ENCODE data around the gene TPH1.

Gene TPH1

DNA sequence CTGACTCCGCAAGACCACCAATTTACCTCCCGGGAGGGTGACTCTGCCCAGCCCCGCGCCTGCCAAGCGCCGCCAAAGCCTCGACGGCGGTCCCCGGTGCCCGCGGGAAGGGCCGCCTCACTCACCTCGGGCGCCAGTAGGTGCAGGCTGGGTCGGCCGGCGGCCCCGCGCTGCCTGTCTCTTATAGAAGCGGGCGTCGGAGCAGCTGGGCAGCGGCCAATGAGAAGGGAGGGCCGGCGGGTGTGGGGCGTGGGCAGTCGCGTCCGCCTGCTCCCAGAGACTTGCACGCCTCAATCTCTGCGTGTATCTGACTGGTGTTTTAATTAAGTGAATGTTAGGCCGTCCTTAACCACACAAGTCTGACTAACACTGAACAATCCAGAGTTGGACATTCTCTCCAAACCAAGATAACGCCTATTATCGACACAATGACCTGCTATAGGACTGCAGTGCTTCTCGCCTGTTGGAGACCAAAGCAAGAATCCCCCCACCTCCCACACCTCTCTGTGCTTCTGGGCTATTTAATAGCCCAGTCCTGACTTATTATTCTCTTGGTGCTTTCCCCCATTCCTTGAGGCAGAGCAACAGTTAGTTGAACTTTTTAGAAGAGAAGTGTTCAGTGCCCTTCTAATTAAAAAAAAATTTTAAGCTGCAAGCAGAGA, at the start of gene TPH1:
TPH1 (minus strand) TSS at position 154 of the 662 bp plus-strand sequence. CDS start 5,507 bp downstream, outside the sequence.
- H3K4me3 ChIP-seq (ENCODE audit: low read depth, low read length): no peak within 1 kb of the TSS
- no peak for DNase-seq (ENCODE audit: low read depth)

DNA sequence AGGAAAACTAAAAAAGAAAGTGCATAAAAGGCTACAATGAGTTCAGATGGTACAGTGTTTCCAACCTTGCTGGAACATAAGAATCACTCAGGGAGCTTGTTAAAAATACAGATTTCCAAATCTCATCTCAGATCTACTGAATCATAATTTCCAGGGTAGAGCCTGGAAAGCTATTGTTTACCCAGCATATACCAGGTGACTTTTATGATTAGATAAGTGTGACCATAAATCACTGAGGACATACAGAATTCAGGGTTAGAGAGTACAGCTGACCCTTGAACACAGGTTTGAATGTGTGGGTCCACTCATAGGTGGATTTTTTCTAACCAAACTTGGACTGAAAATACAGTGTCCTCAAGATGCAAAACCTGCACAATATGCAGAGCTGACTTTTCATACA, 47.9 kb upstream of the TPH1 start:
- H3K4me3 ChIP-seq (ENCODE audit: low read depth, low read length): peak overlapping the region; percentile 14; the same call in 1 of the 2 replicates
- peak; percentile 63 for DNase-seq (ENCODE audit: low read depth)
- TF ChIP-seq, protein P1, sequence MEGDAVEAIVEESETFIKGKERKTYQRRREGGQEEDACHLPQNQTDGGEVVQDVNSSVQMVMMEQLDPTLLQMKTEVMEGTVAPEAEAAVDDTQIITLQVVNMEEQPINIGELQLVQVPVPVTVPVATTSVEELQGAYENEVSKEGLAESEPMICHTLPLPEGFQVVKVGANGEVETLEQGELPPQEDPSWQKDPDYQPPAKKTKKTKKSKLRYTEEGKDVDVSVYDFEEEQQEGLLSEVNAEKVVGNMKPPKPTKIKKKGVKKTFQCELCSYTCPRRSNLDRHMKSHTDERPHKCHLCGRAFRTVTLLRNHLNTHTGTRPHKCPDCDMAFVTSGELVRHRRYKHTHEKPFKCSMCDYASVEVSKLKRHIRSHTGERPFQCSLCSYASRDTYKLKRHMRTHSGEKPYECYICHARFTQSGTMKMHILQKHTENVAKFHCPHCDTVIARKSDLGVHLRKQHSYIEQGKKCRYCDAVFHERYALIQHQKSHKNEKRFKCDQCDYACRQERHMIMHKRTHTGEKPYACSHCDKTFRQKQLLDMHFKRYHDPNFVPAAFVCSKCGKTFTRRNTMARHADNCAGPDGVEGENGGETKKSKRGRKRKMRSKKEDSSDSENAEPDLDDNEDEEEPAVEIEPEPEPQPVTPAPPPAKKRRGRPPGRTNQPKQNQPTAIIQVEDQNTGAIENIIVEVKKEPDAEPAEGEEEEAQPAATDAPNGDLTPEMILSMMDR (IDR thresholded peaks at IDR 0.05; ENCODE audit: control insufficient read depth, extremely low read depth, insufficient read depth): no peak

More for the DNA sequence above, at the start of gene TPH1:
- TF ChIP-seq, protein P1 (IDR thresholded peaks at IDR 0.05; ENCODE audit: control insufficient read depth, extremely low read depth, insufficient read depth): no peak

DNA sequence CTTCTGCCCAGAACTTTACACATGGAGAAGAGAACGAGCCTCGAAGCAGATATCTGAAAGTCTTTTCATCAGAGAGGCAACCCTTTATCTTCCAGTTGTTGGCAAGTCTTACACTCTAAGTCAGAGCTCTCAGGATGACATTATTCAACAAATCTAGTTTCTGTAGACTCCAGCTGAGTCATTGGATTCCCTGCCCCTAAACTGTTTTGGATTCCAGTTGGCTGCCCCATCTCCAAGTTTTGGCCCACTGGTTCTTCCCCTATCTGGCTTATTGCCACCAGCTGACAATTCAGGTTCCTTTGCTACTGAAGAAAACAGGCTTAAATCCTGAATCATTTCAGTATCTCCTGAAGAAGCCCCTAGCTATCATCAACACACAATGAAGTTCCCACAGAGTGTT, 45.7 kb upstream of the TPH1 start:
- DNase-seq (ENCODE audit: low read depth): no peak
- no peak overlapping the region for H3K4me3 ChIP-seq (ENCODE audit: low read depth, low read length)
- TF ChIP-seq, protein P1 (IDR thresholded peaks at IDR 0.05; ENCODE audit: control insufficient read depth, extremely low read depth, insufficient read depth): no peak

DNA sequence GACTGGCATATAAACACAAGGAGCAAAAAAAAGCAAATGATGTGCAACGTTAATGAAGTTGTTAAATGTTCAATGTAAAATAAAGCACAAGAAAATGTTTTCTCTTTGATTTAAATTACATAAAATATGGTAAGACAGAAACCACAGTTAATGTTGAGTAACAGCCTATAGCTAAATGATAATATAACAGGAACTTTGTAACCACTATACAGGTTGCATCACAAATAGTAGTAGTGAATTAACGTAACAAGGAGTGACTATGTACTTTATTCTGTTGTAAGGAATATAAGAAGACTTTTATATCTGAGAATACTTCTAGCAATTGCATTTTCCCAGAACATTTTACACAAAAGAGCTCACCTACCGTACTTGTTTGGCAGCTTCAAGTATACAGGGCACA, 42.9 kb upstream of the TPH1 start:
- no peak for DNase-seq (ENCODE audit: low read depth)
- no peak overlapping the region for H3K4me3 ChIP-seq (ENCODE audit: low read depth, low read length)
- TF ChIP-seq, protein P1 (IDR thresholded peaks at IDR 0.05; ENCODE audit: control insufficient read depth, extremely low read depth, insufficient read depth): no peak

DNA sequence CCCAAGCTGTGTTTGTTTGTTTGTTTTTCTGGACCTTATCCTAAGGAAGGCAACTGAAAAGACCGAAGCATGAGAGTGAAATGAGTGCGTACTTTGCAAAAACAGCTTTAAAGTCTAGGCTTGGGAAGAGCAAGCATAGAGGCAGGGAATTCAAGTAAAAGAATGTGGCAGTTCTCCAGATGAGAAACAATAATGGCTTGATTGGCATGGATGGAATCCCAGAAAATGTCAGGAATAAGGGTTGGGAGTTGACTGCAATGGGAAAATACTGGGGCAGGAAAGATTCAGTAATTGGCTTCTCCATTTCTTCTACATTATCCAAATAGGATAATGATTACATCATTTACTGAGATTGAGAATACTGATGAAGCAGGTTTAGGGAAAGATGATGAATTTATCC, 42.3 kb upstream of the TPH1 start:
- no peak overlapping the region for H3K4me3 ChIP-seq (ENCODE audit: low read depth, low read length)
- DNase-seq (ENCODE audit: low read depth): no peak
- TF ChIP-seq, protein P1 (IDR thresholded peaks at IDR 0.05; ENCODE audit: control insufficient read depth, extremely low read depth, insufficient read depth): no peak

DNA sequence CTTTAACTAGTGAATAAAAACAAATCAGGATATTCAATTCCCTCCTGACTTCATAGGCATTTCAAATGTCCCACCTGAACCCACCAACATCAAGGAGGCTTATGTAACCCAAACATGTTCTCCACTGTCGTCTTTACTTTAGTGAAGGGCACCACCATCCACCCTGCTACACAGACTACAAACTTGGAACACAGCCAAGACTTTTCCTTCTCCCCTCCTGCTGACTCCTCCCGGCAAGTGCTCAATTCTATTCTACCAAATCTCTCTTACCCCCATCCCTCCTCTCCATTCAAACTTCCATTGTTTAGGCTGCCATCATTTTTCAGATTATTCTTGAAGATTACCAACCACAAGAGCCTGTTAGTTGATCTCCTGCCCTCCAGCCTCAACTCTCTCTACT, 35.5 kb upstream of the TPH1 start:
- no peak for DNase-seq (ENCODE audit: low read depth)

More for the DNA sequence above, 35.5 kb upstream of the TPH1 start:
- H3K4me3 ChIP-seq (ENCODE audit: low read depth, low read length): no peak overlapping the region
- TF ChIP-seq, protein P1 (IDR thresholded peaks at IDR 0.05; ENCODE audit: control insufficient read depth, extremely low read depth, insufficient read depth): no peak

Data from LNCaP clone FGC (cell line).